HepG2 (cell line): ENCODE data around the gene IDUA. TPM values are rescaled to one million over a fixed set of nuclear protein-coding genes. Genes with fewer than 3 reads are reported as not detected.

ENCODE experiments used
- AKAP8 ChIP-seq: sonication (generic); formaldehyde crosslinking; IDR thresholded peaks from 2 replicates; pipeline ENCODE4 v1.5.1; 2020; ENCODE audit warnings: mild to moderate bottlenecking, missing genetic modification reagents
- CCDC6 ChIP-seq: sonication (generic); formaldehyde crosslinking; IDR thresholded peaks from 2 replicates; pipeline ENCODE4 v1.8.1; 2022; ENCODE audit warnings: mild to moderate bottlenecking, missing genetic modification reagents, moderate library complexity
- DNMT3B ChIP-seq: conservative IDR thresholded peaks from 2 replicates; pipeline ENCODE4 v1.6.1; 2016; ENCODE audit warnings: missing biosample characterization, control low read depth
- E2F1 ChIP-seq: sonication (generic); formaldehyde crosslinking; IDR thresholded peaks from 2 replicates; pipeline ENCODE4 v1.5.0; 2020; ENCODE audit warnings: missing genetic modification reagents
- MED1 ChIP-seq: sonication (generic); formaldehyde crosslinking; IDR thresholded peaks from 2 replicates; pipeline ENCODE4 v1.4.0; 2020; ENCODE audit warnings: missing genetic modification reagents
- MEIS2 ChIP-seq: sonication (generic); formaldehyde crosslinking; IDR thresholded peaks from 2 replicates; pipeline ENCODE4 v1.9.0; 2021; ENCODE audit warnings: mild to moderate bottlenecking, missing genetic modification reagents
- PATZ1 ChIP-seq: sonication (generic); formaldehyde crosslinking; IDR thresholded peaks from 2 replicates; pipeline ENCODE4 v1.4.0; 2020; ENCODE audit warnings: missing genetic modification reagents
- POGZ ChIP-seq: sonication (generic); formaldehyde crosslinking; IDR thresholded peaks from 2 replicates; pipeline ENCODE4 v1.4.0; 2020; ENCODE audit warnings: mild to moderate bottlenecking, missing genetic modification reagents
- RXRA ChIP-seq: sonication (generic); formaldehyde crosslinking; IDR thresholded peaks from 2 replicates; pipeline ENCODE4 v1.5.1; 2020; ENCODE audit warnings: missing genetic modification reagents
- SP4 ChIP-seq: sonication (generic); formaldehyde crosslinking; IDR thresholded peaks from 2 replicates; pipeline ENCODE4 v1.8.1; 2023; ENCODE audit warnings: mild to moderate bottlenecking, missing genetic modification reagents
- SSRP1 ChIP-seq: IDR thresholded peaks from 2 replicates; pipeline ENCODE4 v1.6.1; 2016; ENCODE audit warnings: control low read depth
- TBX2 ChIP-seq: sonication (generic); formaldehyde crosslinking; IDR thresholded peaks from 2 replicates; pipeline ENCODE4 v1.5.0; 2020; ENCODE audit warnings: missing genetic modification reagents, mild to moderate bottlenecking, borderline replicate concordance
- TCF12 ChIP-seq, 2 experiments: fragments of 450-650 bp in 1 of 2; sonication (generic) in 1 of 2; formaldehyde crosslinking in 1 of 2; IDR thresholded peaks; 2 replicates each; pipeline versions ENCODE4 v1.6.1 to v1.8.0; 2017 to 2022; ENCODE audit warnings: antibody characterized with exemption in 1 of 2, mild to moderate bottlenecking in 1 of 2, missing genetic modification reagents in 1 of 2, moderate library complexity in 1 of 2
- THAP11 ChIP-seq: IDR thresholded peaks from 2 replicates; pipeline ENCODE4 v1.6.1; 2016; ENCODE audit warnings: missing biosample characterization, missing genetic modification reagents
- XRCC5 ChIP-seq: fragments of 200-400 bp; formaldehyde crosslinking; optimal IDR thresholded peaks from 2 replicates; pipeline ENCODE3; 2017; ENCODE audit warnings: mild to moderate bottlenecking, low read length
- YEATS2 ChIP-seq: sonication (generic); formaldehyde crosslinking; IDR thresholded peaks from 2 replicates; pipeline ENCODE4 v1.4.0; 2020; ENCODE audit warnings: missing genetic modification reagents, borderline replicate concordance
- ZNF121 ChIP-seq: sonication (generic); formaldehyde crosslinking; IDR thresholded peaks from 2 replicates; pipeline ENCODE4 v1.5.0; 2020; ENCODE audit warnings: mild to moderate bottlenecking, missing genetic modification reagents
- ZNF224 ChIP-seq: sonication (generic); formaldehyde crosslinking; IDR thresholded peaks from 2 replicates; pipeline ENCODE4 v1.5.0; 2020; ENCODE audit warnings: mild to moderate bottlenecking, missing genetic modification reagents
- ZNF260 ChIP-seq: sonication (generic); formaldehyde crosslinking; IDR thresholded peaks from 2 replicates; pipeline ENCODE4 v1.4.0; 2020; ENCODE audit warnings: missing genetic modification reagents, low read depth, mild to moderate bottlenecking, borderline replicate concordance
- ZNF276 ChIP-seq: sonication (generic); formaldehyde crosslinking; IDR thresholded peaks from 2 replicates; pipeline ENCODE4 v1.4.0; 2020; ENCODE audit warnings: mild to moderate bottlenecking, low read depth, missing genetic modification reagents
- ZNF317 ChIP-seq: sonication (generic); formaldehyde crosslinking; IDR thresholded peaks from 2 replicates; pipeline ENCODE4 v1.5.0; 2020; ENCODE audit warnings: mild to moderate bottlenecking, missing genetic modification reagents
- ZNF674 ChIP-seq: sonication (generic); formaldehyde crosslinking; IDR thresholded peaks from 2 replicates; pipeline ENCODE4 v1.5.0; 2020; ENCODE audit warnings: low read depth, mild to moderate bottlenecking, missing genetic modification reagents
- ZNF878 ChIP-seq: sonication (generic); formaldehyde crosslinking; IDR thresholded peaks from 2 replicates; pipeline ENCODE4 v1.8.1; 2023; ENCODE audit warnings: mild to moderate bottlenecking, missing genetic modification reagents, moderate library complexity
- ZSCAN25 ChIP-seq: sonication (generic); formaldehyde crosslinking; IDR thresholded peaks from 2 replicates; pipeline ENCODE4 v1.8.0; 2022; ENCODE audit warnings: mild to moderate bottlenecking, missing genetic modification reagents
- polyA plus RNA-seq, 8 experiments: library from polyadenylated mRNA; depleted of rRNA in 3 of 8; stranded (reverse) in 7 of 8; unstranded in 1 of 8; fragments of >200 nt; fragmentation: Illumina TruSeq in 4 of 8; extraction: Trizol in 4 of 8; gene quantifications; 2 replicates each; pipeline versions ENCODE4 v1.2.1 to v1.2.3, GENCODE V29; 2011 to 2016; ENCODE audit warnings: low read depth in 4 of 8, missing spikeins in 1 of 8, mixed read lengths in 1 of 8; ENCODE audit not compliant: insufficient read depth in 1 of 8
- total RNA-seq, 5 experiments: library from RNA; depleted of rRNA; stranded (reverse); fragments of >200 nt; fragmentation: Illumina TruSeq; extraction: Trizol; gene quantifications; 2 replicates each; pipeline ENCODE4 v1.2.3, GENCODE V29; 2016; ENCODE audit warnings: low read depth in 1 of 5

The IDUA gene
- total and polyA plus RNA-seq, 2 of the 13 experiments (the other 11 are each of a cell fraction or from before 2014, with no cell fraction given), result 0.77 to 1.0 TPM

GRCh38 chr4:1027915-1028238 lies 41.0 kb downstream of the IDUA start (continued):
- TF ChIP-seq ZNF224 (CRISPR knock-in tag), result no peak
- TF ChIP-seq ZNF121 (CRISPR knock-in tag), result 0 out of 2 replicates have a peak, but pooled peaks have one; percentile 33
- no peak for TF ChIP-seq ZNF878 (CRISPR knock-in tag)
- no peak for TF ChIP-seq TBX2 (CRISPR knock-in tag)
- 0 out of 2 replicates have a peak, but pooled peaks have one; percentile 32 for TF ChIP-seq SP4
- 0 out of 2 replicates have a peak, but pooled peaks have one; percentile 42 for TF ChIP-seq MEIS2 (CRISPR knock-in tag)
- no peak for TF ChIP-seq YEATS2
- TF ChIP-seq ZNF260, result no peak
- TF ChIP-seq SSRP1 (CRISPR knock-in tag), result 0 out of 2 replicates have a peak, but pooled peaks have one; percentile 22
- TF ChIP-seq THAP11, result no peak
- TF ChIP-seq TCF12 (IDR thresholded peaks at IDR 0.05), result no peak
- TF ChIP-seq TCF12 (CRISPR knock-in tag; IDR thresholded peaks at IDR 0.05), result no peak
- no peak for TF ChIP-seq ZNF674 (CRISPR knock-in tag)
- TF ChIP-seq ZNF276 (CRISPR knock-in tag), result no peak
- TF ChIP-seq XRCC5, result no peak
- no peak for TF ChIP-seq DNMT3B (CRISPR knock-in tag)
- 0 out of 2 replicates have a peak, but pooled peaks have one; percentile 23 for TF ChIP-seq PATZ1
- TF ChIP-seq POGZ, result no peak
- 0 out of 2 replicates have a peak, but pooled peaks have one; percentile 35 for TF ChIP-seq CCDC6 (CRISPR knock-in tag)
- no peak for TF ChIP-seq RXRA (CRISPR knock-in tag)
- TF ChIP-seq ZNF317 (CRISPR knock-in tag), result no peak
- no peak for TF ChIP-seq MED1 (CRISPR knock-in tag)
- TF ChIP-seq E2F1 (CRISPR knock-in tag), result no peak
- peak; percentile 97 for TF ChIP-seq AKAP8
- TF ChIP-seq ZSCAN25 (CRISPR knock-in tag), result peak; percentile 47; the same call in 1 of the 2 replicates
